HL-60 (cell line): ENCODE data around the gene TOGARAM2.

Experiments
- GABPA ChIP-seq: IDR thresholded peaks from 2 replicates; pipeline ENCODE4 v1.6.1; 2012; ENCODE audit warnings: low read depth
- POLR2AphosphoS5 ChIP-seq: IDR thresholded peaks from 2 replicates; pipeline ENCODE4 v1.6.1; 2012; ENCODE audit warnings: low read depth
- SPI1 ChIP-seq: IDR thresholded peaks from 2 replicates; pipeline ENCODE4 v1.6.1; 2012; ENCODE audit warnings: low read depth, mild to moderate bottlenecking, borderline replicate concordance
- TF ChIP-seq, protein P1 (sequence below): IDR thresholded peaks from one replicate; pipeline ENCODE4 v1.5.1; 2011; ENCODE audit warnings: low read length, control low read depth, inconsistent platforms; ENCODE audit not compliant: insufficient read depth
- TF ChIP-seq, protein P2 (sequence below): IDR thresholded peaks from 2 replicates; pipeline ENCODE4 v1.6.1; 2012; ENCODE audit warnings: low read depth; ENCODE audit not compliant: insufficient replicate concordance

DNA sequence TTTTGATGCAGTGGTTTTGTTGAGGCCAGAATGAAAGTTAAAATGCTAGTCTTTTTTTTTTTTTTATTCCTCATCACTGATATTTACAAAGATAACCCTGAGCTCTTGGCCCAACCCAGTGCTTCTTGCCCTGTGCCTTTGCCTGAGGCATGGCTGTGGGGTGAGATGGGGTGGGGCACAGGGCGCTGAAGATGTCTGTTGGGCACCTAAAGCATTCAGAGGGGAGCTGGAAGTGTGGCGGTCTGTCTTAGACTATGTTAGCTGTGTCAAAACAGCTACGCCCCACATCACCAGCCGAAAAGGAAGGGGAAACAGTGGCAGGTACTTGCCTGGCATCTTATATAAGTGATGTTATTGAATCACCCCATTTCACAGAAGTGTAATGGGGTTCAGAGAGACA lies 20.7 kb downstream of the TOGARAM2 start:
- TF ChIP-seq, protein P1, sequence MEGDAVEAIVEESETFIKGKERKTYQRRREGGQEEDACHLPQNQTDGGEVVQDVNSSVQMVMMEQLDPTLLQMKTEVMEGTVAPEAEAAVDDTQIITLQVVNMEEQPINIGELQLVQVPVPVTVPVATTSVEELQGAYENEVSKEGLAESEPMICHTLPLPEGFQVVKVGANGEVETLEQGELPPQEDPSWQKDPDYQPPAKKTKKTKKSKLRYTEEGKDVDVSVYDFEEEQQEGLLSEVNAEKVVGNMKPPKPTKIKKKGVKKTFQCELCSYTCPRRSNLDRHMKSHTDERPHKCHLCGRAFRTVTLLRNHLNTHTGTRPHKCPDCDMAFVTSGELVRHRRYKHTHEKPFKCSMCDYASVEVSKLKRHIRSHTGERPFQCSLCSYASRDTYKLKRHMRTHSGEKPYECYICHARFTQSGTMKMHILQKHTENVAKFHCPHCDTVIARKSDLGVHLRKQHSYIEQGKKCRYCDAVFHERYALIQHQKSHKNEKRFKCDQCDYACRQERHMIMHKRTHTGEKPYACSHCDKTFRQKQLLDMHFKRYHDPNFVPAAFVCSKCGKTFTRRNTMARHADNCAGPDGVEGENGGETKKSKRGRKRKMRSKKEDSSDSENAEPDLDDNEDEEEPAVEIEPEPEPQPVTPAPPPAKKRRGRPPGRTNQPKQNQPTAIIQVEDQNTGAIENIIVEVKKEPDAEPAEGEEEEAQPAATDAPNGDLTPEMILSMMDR = no peak
- no peak for TF ChIP-seq POLR2AphosphoS5
- no peak for TF ChIP-seq GABPA
- no peak for TF ChIP-seq SPI1
- TF ChIP-seq, protein P2, sequence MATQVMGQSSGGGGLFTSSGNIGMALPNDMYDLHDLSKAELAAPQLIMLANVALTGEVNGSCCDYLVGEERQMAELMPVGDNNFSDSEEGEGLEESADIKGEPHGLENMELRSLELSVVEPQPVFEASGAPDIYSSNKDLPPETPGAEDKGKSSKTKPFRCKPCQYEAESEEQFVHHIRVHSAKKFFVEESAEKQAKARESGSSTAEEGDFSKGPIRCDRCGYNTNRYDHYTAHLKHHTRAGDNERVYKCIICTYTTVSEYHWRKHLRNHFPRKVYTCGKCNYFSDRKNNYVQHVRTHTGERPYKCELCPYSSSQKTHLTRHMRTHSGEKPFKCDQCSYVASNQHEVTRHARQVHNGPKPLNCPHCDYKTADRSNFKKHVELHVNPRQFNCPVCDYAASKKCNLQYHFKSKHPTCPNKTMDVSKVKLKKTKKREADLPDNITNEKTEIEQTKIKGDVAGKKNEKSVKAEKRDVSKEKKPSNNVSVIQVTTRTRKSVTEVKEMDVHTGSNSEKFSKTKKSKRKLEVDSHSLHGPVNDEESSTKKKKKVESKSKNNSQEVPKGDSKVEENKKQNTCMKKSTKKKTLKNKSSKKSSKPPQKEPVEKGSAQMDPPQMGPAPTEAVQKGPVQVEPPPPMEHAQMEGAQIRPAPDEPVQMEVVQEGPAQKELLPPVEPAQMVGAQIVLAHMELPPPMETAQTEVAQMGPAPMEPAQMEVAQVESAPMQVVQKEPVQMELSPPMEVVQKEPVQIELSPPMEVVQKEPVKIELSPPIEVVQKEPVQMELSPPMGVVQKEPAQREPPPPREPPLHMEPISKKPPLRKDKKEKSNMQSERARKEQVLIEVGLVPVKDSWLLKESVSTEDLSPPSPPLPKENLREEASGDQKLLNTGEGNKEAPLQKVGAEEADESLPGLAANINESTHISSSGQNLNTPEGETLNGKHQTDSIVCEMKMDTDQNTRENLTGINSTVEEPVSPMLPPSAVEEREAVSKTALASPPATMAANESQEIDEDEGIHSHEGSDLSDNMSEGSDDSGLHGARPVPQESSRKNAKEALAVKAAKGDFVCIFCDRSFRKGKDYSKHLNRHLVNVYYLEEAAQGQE = no peak
